Mucosa of stomach (tissue), 1 donor: ENCODE measurements around the gene KDM2B.

ENCODE experiments used
- H3K27me3 ChIP-seq: one replicate; pipeline ENCODE4 v1.7.0; 2013; ENCODE audit warnings: mild to moderate bottlenecking, low read length; ENCODE audit not compliant: control insufficient read depth, insufficient read depth
- H3K36me3 ChIP-seq: one replicate; pipeline ENCODE4 v1.7.0; 2013; ENCODE audit warnings: low read length; ENCODE audit not compliant: control insufficient read depth, insufficient read depth
- H3K4me1 ChIP-seq: one replicate; pipeline ENCODE4 v1.7.0; 2013; ENCODE audit warnings: mild to moderate bottlenecking, low read length; ENCODE audit not compliant: control insufficient read depth, insufficient read depth
- H3K4me3 ChIP-seq: one replicate; pipeline ENCODE4 v1.7.0; 2013; ENCODE audit warnings: low read length
- H3K9ac ChIP-seq: one replicate; pipeline ENCODE4 v1.7.0; 2013; ENCODE audit warnings: mild to moderate bottlenecking, low read length, moderate library complexity
- H3K9me3 ChIP-seq: one replicate; pipeline ENCODE4 v1.7.0; 2013; ENCODE audit warnings: mild to moderate bottlenecking, low read length, moderate library complexity; ENCODE audit not compliant: control insufficient read depth
- donor health status: Pancreatic carcinoma.

KDM2B gene

DNA sequence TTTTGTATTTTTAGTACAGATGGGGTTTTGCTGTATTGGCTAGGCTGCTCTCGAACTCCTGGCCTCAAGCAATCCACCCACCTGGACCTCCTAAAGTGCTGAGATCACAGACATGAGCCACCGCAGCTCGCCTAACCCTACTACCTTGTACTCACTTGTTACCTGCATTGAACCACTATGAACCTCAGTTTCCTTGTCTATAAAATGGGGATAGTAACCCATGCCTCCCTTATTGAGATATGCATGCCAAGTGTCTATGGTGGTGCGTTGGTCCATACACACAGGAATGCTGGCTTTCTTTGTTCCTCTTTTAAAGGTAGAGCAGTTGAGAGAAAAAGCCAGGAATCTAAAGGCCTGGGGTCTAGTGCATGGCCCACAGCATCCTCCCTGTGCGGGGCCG lies 40.9 kb downstream of the KDM2B start:
- H3K4me3 ChIP-seq, result no peak overlapping the region
- no peaks in the 10 kb centered on the region for H3K27me3 ChIP-seq
- H3K9ac ChIP-seq, result no peak overlapping the region
- H3K36me3 ChIP-seq, result no peaks in the 10 kb centered on the region
- no peaks in the 10 kb centered on the region for H3K9me3 ChIP-seq
- H3K4me1 ChIP-seq, result peaks cover 23% of the 10 kb centered on the region

DNA sequence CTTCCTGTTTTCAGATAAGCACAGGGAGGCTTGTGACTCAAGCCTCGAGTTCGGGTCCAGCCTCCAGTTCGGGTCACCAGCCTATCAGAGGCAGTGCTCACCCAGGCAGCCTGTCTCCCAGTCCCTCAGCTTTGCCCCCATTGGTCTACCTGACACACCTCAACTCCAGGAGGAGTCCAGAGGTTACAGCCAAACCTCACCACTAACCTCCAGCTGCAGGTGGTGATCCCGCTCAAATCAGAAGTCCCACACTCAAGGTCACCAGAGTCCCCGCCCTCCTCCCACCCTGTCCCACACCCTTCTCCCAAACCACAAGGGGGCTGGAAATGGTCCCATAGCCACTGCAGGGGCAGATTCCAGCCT lies 42.1 kb downstream of the KDM2B start:
- no peak overlapping the region for H3K4me3 ChIP-seq
- H3K9me3 ChIP-seq, result no peaks in the 10 kb centered on the region
- H3K36me3 ChIP-seq, result no peaks in the 10 kb centered on the region
- H3K27me3 ChIP-seq, result no peaks in the 10 kb centered on the region
- H3K4me1 ChIP-seq, result peaks cover 23% of the 10 kb centered on the region
- peak overlapping the region; percentile 75 for H3K9ac ChIP-seq

DNA sequence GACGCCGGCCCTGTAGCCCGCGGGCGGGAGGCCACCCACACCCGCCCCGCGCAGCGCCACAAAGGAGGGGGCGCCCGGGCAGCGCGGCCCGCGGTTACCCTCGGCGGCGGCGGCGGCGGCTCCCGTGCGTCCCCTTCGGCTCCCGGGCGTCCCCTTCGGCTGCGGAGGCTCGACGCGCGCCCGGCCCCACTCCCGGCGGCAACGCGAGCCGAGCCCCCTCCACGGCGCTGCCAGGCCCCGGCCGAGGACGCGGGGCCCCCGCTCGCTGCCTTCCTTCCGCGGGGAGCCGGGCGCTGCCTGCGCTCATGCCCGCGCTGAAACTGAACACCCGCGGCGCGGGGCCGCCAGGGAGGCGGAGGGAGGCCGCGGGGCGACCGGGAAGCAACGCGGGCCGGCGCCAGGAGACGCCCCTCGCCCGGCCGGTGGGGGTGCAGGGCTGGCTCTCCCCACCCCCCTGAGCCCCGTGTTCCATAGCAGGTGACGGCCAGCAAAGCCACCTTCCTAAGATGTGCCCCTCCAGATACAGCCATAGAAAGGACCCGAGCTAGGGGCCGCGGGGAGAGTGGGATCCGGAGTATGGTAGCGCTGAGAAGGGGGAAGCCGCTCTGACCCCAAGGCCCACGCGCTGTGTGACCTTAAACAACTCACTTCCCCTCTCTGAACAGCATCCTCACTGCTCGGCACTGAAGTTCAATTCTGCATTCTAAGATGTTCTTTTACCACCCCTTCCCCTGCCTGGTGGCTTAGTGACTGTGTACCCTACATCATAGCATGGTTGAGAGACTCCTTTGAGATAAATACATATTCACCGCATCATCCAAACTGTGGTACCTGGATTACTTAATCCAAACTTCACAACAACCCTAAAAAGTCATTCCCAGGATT lies 42.8 kb downstream of the KDM2B start:
- Histone ChIP-seq H3K4me1 (peaks cover 28% of the 10 kb centered on the region), H3K4me3 (no peak overlapping the region), H3K27me3 (no peaks in the 10 kb centered on the region), H3K36me3 (no peaks in the 10 kb centered on the region), H3K9ac (peak overlapping the region; percentile 75), H3K9me3 (no peaks in the 10 kb centered on the region)

DNA sequence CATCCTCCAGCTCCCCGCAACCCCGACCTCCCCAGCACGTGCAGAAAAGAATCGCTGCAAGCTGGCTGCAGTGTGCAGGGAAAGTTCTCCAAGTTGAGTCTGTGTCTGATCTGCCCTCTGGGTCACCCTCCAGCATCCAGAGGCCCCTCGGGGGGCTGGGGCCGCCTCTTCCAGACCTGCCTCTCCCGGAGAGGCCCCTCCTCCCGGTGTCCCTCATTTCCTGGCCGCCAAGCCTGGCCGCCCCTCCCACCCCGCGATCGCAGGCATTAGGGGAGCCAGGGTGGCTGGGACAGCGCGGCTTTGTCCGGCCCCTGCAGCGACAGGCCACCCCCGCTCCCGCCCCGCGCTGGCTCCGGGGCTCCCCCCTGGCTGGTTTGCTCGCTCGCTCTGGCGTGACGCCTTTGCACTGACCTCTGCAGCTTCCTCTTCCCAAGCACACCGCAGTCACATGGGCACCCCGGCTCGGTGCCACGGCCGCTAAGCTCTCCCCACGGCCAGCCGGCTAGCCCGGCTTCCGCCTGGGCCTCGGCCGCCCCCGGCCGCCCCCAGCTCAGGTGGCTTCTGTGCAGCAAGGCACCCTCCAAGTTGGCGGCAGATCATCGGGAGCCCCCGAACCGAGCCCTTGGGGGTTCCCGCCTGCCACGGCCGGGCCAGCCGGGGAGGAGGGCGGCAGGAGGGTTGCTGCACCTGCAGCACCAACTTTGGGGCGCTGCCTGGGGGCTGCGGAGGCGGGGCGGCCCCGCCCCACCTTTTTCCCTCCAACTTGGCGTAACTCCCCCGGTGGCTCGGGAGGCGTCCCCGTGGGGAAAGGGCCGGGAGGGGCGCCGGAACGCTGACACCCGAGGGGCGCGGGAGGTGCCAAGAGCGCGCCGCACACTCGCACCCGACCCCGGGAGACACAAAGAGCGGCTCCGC lies 43.7 kb downstream of the KDM2B start:
- Histone ChIP-seq H3K9me3 (no peaks in the 10 kb centered on the region), H3K4me1 (peaks cover 30% of the 10 kb centered on the region), H3K9ac (peak overlapping the region; percentile 66), H3K27me3 (no peaks in the 10 kb centered on the region), H3K4me3 (peak overlapping the region; percentile 31), H3K36me3 (no peaks in the 10 kb centered on the region)

DNA sequence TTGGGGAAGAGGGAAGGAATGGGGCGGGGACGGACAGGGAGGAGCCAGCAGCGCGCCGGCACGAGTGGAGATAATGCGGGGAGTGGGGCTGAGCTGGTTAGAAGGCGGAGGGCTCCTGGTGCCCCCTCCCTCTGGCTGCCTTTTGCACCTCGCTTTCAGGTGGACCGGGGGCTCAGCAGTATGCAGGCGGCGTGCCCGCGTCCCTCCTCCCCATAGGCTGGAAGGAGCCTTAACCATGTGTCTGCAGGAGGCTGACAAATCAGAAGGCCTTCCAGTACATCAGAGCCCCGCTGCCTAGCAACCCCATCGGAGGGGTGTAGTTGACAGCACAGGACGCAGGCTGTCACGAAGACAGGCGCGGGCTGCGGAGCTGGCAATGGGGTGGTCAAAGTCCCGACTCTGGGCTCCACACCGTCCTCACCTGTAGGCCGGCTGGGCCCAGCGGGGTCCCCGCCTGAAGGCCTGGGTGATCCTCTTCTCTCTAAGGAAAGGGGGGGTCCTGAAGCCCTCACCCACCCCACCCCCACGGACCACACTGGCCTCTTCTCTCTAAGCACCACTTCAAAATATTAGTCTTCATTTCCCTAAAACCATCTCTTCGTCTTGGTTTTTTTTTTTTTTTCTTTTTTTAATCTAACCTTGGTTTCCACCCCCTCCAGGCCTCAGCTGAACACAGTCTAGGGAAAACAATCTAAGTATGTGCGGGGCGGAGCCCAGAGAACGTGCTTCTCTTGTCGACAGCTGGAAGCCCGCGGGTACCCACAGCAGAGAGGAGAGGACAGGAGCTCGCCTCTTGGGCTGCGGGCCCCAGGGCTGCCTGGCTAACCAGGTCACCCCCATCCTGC lies 44.5 kb downstream of the KDM2B start:
- no peaks in the 10 kb centered on the region for H3K27me3 ChIP-seq
- peak overlapping the region; percentile 66 for H3K9ac ChIP-seq
- H3K4me3 ChIP-seq, result peak overlapping the region; percentile 31
- H3K9me3 ChIP-seq, result no peaks in the 10 kb centered on the region
- peaks cover 30% of the 10 kb centered on the region for H3K4me1 ChIP-seq
- no peaks in the 10 kb centered on the region for H3K36me3 ChIP-seq

DNA sequence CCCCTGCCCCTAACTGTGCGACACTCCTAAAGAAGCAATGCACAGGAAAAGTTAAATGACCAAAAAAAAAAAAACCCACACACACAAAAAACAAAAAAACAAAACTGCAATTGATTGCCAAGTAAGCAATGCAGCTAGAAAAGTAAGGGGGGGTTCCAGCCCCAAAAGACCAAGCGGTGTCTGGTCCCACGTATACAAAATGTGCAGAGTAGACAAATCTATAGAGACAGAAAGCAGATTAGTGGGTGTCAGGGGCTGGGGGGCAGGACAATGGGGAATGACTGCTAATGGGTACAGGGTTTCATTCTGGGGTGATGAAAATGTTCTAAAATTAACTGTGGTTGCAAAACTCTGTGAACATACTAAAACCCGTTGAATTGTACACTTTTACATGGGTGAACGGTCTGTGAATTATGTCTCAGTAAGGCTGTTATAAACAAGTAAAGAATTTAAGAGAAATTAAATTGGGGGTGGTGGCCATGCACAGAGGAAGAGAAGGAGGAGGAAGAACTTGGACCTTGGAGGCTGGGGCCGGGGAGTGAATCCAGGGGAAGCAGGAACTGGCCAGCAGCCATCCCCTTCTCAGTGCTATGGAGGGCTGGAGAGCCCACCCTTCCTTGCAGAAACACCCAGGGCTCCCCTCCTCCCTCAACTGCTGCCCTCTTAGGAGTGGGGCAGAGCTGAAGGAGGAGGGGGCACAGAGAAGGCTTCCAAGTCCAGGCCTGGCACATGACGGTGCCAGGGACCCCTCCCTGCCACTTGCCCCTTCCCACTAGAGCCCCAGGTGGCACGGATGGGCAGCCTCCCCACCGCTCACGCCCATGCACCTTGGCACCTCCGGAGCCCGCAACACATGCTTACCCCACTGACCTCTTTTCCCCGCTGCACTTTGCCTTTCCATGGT lies 45.4 kb downstream of the KDM2B start:
- Histone ChIP-seq H3K36me3 (no peaks in the 10 kb centered on the region), H3K27me3 (no peaks in the 10 kb centered on the region), H3K4me3 (no peak overlapping the region), H3K4me1 (peaks cover 30% of the 10 kb centered on the region), H3K9ac (peak overlapping the region; percentile 66), H3K9me3 (no peaks in the 10 kb centered on the region)

DNA sequence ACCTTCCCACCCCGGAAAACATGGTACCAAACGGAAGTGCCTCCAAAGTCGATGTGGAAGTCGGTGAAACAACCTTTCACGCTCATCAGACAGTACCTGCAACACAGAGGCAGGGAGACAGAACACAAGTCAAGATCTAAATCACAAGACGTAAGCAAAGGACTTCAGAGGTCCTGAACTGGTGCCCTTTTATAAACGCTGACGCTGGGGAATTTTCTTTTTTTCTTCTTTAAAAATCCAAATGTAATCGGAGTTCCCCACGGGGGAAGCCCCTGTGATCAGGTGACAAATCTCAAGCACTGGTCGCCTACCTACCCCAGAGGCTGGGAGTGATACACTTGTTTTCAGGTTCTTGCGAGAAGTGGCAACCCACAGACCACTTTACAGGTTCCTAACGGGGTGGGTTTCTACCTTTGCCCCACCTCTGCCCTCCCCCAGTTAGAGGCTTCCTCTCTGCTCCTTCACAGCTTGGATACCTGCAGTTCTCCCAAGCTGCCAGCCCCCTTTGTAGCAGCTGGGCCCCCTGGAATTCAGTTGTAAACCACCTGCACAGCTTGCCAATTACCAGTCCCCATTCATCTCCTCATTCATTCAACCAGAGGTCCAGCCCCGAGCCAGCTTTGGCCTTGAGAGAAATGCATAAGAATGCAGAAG lies 46.2 kb downstream of the KDM2B start:
- H3K9me3 ChIP-seq, result no peaks in the 10 kb centered on the region
- H3K4me1 ChIP-seq, result peaks cover 30% of the 10 kb centered on the region
- no peaks in the 10 kb centered on the region for H3K36me3 ChIP-seq
- H3K4me3 ChIP-seq, result no peak overlapping the region
- no peak overlapping the region for H3K9ac ChIP-seq
- no peaks in the 10 kb centered on the region for H3K27me3 ChIP-seq

DNA sequence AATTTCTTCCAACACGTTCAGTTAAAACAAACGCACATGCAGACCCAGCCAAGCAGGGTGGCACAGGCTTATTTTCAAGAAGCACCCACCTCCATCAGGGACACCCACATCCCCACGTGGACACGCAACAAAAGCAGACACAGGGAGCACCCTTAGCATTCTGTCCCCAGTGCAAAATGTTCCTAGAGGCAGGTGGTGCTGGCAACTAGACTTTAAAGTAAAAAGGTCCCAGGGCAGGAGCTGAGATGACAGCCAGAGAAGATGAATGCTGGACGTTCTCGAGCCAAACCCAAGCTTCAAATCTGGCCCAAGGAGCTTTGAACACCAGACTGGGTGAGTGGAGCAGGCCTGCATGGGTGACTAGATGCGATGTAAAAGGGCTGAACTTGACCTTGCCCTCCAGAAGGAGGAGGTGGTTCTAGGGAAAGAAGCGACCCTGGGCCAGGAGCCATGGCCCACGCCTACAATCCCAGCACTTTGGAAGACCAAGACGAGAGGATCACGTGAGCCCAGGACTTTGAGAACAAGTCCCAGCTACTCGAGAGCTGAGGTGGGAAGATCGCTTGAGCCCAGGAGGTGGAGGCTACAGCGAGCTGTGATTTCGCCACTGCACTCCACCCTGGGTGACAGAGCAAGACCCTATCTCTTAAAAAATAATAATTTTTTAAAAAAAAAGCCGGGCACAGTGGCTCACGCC lies 47.3 kb downstream of the KDM2B start:
- peaks cover 25% of the 10 kb centered on the region for H3K4me1 ChIP-seq
- H3K27me3 ChIP-seq, result no peaks in the 10 kb centered on the region
- no peaks in the 10 kb centered on the region for H3K36me3 ChIP-seq
- no peak overlapping the region for H3K9ac ChIP-seq
- H3K9me3 ChIP-seq, result no peaks in the 10 kb centered on the region
- H3K4me3 ChIP-seq, result no peak overlapping the region

DNA sequence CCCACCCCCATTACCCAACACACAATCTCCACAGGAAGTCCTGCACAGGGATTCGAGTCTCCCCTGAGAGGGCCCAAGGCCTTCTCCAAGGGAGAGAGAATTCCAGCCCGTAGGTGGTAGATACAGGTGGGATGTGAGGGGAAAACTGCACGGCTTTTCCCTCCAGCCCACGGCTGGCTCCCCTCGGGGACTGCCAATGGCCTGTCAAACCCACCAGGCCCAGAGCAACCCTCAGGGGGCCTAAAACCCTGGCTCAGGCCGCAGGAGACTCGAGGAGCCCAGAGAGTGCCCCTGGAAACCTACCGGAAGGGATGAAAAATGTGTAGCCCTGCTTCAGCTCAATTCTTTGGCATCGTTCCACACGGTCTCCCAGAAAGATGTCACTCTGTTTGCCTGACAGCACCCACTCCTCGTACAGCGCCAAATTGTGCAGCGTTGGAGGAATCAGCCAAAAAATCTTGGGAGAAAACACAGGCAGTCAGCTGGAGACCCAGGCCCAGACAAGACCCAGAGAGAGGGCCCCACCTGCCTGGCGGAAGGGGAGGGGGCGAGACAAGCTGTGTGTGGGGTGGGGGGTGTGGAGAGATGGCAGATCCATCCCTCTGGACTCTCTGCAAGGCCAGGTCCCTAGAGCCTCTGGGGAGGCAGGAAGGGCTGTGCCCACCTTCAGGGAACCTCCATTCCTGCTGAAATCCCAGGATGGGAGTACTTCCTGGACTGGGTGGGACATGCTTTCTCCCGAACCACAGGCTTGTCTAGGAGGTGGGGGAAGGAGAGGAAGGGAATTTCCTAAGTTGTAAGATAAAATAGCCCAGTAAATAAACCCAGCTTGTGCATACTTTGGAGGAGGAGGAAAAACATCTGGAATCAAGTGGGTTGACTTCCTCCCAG lies 48.1 kb downstream of the KDM2B start:
- H3K4me1 ChIP-seq, result peaks cover 20% of the 10 kb centered on the region
- H3K4me3 ChIP-seq, result no peak overlapping the region
- no peaks in the 10 kb centered on the region for H3K9me3 ChIP-seq
- no peak overlapping the region for H3K9ac ChIP-seq
- H3K27me3 ChIP-seq, result no peaks in the 10 kb centered on the region
- H3K36me3 ChIP-seq, result no peaks in the 10 kb centered on the region

DNA sequence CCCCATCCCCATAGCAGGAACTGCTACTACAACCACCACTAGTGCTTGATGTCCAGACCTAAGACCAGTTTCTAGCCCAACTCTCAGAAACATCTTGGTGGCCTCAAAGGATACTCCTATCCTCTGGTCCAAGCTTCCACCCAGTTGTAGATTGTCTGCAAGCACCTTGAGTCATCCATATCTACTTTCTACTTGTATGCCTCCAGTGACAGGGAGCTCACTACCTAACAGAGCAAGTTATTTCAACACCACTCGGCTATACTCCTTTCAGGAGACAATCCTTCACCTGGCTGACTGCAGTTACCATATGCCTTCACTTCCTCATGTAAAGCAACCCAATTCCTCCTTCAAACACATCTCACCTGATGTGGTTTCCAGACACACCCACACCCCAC lies 49.5 kb downstream of the KDM2B start:
- peaks cover 15% of the 10 kb centered on the region for H3K4me1 ChIP-seq
- no peaks in the 10 kb centered on the region for H3K9me3 ChIP-seq
- H3K27me3 ChIP-seq, result no peaks in the 10 kb centered on the region
- no peaks in the 10 kb centered on the region for H3K36me3 ChIP-seq
- no peak overlapping the region for H3K4me3 ChIP-seq
- H3K9ac ChIP-seq, result no peak overlapping the region
